SHP77 (cell line): ENCODE data around the gene KCTD16.

ENCODE experiments used
- DNase-seq, 2 experiments: peaks; one replicate each; lab custom pipeline; 2025; lab: John Stamatoyannopoulos, UW

Gene KCTD16

DNA sequence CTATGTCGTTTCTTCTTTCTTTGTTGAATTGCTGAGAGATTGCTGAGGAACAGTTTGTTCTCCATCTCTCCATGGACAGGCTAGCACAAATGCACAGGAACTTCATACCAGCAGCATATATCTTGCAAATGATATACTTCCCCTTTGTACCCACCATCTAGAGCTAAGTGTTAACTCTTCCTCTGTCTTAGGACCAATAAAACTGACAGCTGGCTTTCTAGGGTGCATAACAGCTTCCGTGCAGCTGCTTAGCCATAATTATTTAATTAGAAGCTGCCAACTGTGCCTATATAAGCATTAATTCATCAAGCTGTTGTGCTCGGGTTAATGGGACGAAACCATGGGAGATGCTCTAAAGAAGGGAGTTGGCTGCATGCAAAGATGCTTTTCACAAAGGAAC, 38.7 kb downstream of the KCTD16 start:
- no peak for DNase-seq

DNA sequence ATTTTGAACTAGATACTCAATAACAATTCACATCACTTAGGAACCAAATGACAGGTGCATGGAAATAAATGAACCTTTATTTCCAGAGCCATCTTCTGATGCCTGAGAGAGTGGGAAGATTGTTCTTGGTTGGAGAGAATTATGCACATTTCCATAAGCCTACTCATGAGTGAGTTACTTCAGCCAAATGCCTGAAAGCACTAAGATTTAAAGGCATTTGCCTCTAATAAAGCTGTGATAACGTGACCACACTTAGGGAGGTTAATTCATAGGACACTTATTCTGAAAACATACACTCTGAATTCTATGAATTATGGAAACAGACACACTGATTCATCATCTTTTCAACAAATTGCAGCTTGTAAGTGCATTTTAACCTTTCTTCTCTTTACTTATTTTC, 40.0 kb downstream of the KCTD16 start:
- no peak for DNase-seq

DNA sequence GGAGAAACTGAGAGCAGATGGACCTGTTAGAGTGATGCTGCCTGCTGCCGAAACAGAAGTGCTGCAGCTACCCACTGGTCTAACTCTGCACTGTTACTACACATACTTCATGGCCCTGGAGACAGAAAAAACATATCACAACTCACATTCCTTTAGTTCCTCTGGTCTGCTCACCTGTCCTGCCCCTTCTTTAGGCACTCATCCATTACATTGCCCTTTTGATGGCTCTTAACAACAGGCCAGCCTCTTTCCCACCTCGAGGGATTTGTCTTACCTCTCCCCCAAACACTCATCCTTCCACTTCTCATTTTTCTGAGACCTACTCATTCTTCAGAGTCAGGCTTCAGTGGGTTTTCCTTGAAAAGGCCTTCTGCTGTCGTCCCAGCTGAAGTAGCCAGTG, 49.2 kb downstream of the KCTD16 start:
- DNase-seq: no peak

DNA sequence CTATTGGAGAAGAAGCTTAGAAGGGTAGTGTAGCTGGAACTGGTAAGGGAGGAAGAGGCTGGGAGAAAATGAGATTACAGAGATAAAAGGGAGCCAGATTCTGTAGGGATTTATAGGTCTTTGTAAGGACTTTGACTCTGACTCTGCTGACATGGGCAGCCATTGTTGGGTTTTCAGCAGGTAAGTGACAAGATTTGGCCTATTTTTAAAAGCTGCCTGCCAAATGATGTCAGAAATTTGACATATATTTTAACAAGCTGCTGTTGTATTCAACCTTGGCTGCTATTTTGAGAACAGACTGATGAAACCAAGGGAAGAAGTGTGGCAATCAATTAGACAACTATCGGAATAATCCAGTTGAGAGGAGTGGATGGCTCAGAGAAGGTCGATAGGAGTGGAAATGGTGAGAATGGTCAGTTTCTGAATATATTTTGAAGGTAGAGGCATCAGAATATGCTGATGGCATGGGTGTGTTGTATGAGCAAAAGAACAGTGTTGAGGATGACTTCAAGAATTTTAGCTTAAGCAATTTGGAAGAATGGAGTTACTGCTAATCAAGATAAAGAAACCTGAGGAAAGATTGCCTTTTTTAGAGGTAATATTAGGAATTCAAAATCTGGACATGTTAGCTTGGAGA, 56.8 kb downstream of the KCTD16 start:
- no peak for DNase-seq

DNA sequence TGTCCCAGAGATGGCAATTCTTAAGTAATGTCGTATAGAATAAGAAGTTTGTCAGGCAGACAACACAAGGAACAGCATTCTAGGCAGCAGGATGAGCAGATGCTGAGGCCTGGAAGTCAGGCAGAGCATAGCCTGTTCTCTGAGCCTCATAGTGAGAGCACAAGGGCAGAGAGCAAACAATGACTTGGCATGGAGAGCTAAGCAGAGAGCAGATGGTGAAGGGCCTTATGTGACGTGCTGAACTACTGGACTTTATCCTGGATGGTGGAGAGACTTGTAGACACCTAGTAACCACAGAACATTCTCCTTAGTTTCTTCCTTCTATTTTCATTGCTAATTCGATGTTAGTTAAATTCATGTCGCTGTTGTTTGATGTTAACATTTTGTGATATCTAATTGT, 60.1 kb downstream of the KCTD16 start:
- peak; percentile 87 to 91 for DNase-seq

DNA sequence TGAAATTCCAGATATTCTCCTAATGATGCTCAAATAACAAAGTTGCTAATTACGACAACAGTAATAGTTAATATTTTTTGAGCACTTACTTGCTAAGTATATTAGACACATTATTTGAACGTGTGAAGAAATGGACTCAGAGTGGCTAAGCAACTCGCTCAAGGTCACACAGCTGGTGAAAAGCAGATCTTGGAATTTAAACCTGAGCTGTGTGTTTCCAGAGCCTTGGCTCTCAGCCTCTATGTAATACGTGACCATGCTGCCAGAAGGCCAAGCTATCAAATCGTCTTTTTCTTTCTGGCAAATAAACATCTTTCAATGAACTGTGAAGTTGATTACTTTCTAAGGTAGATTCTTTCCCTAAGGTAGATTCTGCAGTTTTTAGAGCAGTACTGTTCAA, 61.6 kb downstream of the KCTD16 start:
- DNase-seq: no peak

DNA sequence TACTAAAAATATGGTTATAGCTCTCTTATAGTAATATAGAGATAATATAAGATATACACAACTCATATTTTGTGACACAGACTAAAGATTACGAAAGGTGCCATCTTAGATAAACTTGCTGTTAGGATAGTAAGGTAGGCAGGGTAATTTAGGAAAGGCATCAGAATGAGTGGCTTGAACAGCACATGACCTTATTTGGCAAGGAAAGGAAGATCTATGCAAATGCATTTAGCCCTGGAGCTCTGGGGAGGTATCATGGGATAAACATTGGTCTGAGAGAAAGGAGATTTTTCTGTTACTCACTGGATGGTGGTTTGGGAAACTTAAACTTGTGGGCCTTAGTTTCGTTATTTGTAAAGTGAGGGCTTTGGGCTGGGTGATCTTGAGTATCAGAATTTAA, 65.8 kb downstream of the KCTD16 start:
- DNase-seq: no peak

DNA sequence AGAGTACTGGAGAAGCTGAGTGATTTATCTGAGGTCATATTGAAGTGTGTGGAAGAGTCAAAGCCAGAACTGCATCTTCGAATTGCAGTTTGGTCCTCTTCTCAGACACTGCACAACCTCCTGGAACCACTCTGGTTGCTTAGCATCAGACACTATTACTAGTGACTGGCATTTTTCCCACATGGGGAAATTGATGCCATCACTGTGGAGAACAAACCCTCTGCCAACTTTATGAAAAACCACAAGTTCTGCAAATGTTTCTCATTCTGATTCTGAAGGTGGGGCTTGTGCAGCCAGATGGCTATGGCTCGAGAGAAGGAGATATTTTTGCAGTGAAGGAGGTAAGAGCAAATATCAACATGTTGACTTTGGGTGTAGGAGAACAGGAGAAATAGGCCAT, 67.2 kb downstream of the KCTD16 start:
- no peak for DNase-seq

DNA sequence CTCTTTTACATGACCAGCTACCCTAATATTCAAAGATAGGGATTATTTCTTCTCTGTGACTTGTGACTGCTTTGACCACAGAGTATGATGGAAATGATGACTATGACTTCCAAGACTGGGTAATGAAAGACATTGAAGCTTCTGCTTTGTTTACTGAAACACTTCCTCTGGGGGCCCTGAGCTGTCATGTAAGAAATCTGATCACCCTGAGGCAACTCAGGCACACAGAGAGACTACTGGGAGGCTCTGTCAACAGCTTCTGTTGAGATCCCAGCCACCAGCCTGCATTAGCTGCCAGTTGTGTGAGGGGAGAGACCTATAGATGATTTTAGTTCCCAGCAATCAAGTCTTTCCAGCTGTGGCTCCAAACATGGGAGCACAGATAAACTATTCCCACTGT, 76.5 kb downstream of the KCTD16 start:
- peak in 1 of 2 experiments; percentile 4 for DNase-seq

DNA sequence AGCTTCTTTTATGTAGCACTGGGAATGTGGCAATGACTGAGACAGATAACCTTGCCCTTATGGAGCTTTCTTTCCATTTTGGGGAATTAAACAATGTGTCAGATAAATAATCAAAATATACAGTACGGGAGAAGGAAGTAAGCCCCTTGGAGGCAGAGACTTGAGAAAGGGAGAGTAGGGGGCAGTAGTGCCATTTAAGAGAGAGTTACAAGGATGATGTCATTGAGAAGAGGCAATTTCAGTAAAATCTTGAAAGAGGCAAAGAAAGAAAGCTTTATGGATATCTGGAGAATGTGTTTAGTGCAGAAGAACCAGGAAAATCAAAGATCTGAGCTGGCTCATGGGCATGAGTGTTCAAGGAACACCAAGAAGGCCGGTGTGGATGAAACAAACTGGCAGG, 77.3 kb downstream of the KCTD16 start:
- DNase-seq: no peak

DNA sequence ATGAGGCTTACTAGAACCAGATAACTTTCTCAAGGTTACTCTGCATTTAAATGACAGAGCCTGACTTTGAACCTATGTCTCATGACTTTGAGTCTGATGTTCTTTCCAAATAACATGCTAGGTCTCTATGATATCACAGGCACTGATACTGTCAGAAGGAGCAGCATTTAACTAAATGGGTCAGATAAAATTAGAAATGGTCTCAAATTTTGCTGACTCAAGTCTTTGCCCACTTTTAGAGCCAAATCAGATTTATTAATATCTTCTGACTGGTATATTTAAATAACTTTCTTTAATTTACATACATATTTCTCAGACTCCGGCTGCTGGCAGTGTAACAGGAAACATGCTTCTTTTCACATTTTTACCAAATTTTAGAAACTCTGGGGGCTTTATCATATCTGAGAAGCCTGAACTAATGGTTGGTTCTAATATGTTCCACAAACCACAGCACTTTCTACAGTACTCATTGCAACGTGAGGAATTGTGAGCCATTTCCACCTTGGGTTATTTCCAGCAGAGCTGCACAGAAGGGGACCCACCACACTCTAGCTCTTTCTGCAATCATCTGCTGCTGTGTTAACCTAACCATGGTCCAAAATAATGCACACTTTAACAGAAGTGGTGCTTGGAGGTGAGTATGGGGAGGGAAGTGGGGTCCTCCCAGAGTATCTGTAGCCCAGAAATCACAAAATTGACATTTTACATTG, 79.2 kb downstream of the KCTD16 start:
- DNase-seq: no peak

DNA sequence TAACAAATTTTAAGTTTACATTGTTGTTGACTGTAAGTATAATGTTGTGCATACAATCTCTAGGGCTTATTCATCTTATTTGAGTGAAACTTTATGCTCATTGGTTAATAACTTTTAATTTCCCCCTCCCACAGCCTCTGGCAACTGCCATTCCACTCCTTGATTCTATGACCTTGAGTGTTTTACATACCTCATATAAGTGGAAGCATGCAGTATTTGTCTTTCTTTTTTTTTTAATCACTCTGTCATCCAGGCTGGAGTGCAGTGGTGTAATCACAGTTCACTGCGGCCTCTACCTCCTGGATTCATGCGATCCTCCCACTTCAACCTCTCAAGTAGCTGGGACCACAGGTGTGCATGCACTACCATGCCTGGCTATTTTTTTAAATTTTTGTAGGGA, 83.9 kb downstream of the KCTD16 start:
- no peak for DNase-seq

DNA sequence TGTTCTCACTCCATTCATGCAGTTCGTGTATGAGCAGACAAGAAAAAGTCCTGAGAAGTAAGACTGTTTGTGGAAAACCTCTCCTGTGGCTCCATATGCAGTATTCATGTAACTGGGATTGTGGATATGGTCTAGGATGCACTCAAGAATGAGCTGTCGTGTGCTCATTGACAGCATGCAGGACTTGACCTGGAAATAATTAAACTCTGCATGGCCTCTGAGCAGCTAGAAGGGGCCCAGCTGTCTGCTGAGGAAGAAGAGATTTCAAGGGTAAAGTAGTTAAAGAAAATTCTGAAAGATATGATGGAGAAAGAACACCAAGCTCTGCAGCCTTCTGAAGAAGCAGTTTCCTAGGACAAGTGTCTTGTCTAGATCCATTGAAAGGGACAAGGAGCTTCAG, 89.4 kb downstream of the KCTD16 start:
- DNase-seq: no peak

DNA sequence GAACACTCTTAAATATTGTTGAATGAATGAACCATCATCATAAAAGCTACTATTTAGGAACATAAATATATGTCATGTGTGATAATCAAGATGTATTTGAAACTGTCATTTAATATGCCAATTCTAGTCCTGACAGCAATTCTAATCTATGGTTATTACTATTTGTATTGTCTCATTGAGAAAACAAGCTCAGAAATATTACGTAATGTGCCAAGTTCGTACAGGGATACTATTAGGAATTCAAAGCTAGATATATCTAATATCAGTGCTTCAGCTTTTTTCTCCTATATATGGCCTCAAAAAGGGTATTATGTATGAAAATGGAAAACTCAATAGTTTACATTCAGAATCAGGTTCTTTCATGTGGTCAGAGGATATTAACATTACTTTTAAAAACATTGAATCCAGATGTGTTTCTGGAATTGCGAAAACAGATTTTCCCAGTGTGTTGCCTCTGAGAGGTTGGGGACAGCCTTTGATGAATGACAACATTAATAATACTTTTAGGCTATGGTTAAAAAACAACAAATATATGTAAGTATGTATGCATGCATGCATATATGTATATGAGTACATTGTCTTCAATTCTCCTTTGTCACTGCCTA, 95.1 kb downstream of the KCTD16 start:
- no peak for DNase-seq

DNA sequence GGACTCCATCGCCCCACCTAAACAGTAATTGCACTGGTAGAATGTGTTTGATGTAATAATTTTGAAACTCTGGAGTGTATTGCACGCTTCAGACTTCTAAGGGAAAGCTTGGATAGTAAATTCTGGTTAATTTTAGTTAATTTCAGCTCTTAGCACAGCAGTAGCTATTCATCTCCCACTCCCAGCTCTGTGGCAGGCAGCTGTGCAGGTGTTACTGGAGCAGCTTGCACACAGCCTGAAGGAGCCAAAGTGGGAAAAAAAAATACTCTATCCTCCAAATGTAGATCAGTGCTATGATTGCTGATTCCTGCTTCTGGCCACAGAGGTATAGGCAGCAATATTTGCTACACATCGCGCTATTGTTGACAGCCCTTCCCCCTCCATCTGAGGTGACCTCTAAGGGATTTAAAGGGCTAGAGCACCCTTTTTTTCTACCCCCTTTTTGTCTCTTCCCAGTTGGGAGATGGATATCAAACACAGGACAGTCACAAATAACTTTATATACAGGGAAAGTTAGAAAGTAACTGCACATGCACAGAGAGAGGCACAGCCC, 97.4 kb downstream of the KCTD16 start:
- DNase-seq: no peak

DNA sequence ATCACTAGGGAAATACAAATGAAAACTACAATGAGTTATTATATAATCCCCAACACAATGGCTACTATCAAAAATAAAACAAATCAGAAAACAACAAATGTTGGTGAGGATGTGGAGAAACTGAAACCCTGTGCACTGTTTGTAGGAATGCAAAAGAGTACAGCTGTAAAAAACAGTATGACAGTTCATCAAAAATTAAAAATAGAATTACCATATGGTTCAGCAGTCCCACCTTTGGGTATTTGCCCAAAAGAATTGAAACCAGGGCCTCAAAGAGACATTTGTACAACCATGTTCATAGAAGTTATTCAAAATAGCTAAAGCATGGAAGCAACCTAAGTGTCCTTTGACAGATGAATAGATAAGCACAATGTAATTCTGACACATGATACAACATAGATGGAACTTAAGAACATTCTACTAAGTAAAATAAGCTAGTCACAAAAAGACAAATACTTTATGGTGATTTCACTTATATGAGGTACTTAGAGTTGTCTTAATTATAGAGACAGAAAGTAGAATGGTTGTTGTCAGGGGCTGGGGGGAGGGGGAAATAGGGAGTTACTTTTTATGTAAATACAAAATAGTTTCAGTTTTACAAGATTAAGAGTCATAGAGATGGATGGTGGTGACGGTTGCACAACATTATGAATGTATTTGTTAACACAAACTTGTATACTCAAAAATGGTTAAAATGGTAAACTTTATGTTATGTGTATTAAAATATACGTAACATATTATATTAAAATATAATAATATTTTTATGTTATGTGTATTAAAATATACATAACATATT, 102.8 kb downstream of the KCTD16 start:
- no peak for DNase-seq

DNA sequence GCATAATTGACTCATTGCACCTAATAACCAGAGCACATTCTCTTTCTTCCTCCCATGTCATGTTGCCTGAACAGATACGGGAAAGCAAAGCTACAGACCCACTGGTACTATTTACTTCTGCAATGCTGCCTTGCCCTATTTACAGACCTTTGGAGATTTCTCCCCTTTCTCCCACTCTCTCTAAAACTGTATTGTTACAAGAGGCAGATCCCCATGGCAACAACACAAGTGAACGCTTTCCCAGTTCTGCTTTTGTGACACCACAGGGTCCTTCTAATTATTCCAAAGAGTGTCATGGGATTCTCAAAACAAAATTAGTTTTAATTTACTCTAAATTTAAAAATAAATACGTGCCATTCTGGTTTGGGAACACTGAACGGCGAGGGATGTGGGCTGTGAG, 104.7 kb downstream of the KCTD16 start:
- no peak for DNase-seq

DNA sequence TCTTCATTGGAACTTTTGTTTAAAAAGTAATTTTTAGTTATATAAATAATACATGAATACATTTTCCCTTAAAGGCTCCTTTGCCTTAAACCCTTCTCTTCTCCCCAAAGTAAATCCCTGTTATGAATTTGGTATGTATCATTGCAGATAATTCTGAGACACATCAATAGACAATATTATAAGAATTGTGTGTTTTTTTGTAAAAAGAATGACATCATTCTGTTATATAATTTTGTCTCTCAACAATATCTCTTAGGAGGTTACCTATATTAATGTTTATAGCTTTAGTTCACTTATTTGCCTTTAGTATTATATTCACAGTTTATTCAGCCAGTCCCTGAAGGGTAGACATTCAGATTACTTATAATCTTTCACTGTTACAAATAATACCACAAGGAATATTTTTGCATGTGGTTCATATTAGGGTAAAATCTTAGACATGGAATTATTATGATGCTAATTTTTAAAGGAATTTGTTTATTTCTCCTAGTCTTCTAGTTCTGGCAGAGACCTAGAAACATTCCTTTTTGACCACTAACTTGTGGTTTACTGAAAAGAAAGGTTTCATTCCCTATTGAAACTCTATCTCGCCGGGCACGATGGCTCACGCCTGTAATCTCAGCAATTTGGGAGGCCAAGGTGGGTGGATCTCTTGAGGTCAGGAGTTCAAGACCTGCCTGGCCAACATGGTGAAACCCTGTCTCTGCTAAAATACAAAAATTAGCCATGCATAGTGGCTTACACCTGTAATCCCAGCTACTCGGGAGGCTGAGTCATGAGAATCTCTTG, 105.6 kb downstream of the KCTD16 start:
- no peak for DNase-seq

DNA sequence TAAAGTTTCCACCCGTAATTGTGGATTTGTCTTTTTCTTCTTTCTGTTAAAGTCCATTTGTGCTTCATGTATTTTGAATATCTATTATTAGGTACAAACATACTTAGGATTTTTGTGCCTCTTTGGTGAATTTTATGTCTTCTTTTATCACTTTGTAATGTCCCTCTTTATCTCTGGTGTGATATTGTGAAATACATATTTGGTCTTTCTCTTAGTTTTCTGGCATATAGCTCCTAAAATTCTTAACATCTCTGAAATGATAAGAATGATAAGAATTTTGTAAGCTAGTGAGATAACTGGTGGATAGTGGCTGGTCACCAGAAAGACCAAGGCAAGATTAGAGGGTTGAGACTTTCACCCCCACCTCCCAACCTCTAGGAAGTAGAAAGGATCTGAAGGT, 111.1 kb downstream of the KCTD16 start:
- no peak for DNase-seq

DNA sequence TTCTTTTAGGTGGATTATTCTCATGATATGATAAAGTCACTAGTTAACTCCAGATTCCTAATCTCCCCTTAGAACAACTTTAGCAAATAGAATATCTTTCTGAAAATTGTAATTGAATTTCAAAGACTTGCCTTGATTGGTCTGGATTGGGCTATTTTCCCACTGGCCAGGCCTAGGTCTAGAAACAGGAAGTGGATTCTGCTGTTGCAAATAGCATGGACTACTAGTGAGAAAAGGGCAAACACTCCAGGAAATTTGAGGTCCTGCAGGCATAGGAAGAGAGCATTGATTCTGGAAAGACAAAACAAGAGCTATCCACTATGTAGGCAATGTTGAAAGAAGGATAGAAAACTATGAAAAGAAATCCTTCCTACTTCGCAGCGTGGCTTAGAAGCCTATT, 113.4 kb downstream of the KCTD16 start:
- DNase-seq: no peak

DNA sequence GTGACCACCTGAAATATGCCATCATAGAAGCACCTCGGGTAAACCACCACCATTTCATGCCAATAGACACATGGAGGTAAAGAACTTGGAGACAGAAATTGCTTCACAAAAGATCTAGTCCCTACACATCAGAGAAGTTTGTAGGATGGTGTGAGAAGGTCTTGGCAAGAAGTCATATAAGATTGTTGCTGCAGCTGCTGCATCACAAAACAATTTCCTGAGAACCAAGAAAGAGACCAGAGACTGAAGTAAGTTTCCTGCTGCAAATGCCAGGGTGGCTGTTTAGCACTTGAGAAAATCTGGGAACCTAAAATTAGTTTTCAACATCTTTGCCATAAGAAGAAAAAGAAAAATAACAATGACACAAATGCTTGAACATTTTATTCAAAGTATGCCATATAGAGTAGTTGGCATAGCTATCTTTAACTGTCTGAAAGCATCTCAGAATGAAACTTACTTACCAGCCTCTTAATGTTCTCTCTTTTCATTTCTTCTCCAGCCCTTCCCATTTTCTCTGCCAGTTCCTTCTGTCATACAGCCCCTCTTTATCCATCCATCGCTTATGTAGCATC, 114.3 kb downstream of the KCTD16 start:
- no peak for DNase-seq
